Activated naive CD4-positive, alpha-beta T cell treated with anti-CD3 and anti-CD28 coated beads, Interleukin-2, amount 50 U/mL, for 72 hours (primary cell): ENCODE results near the gene CIPC. TPM values are rescaled to one million over a fixed set of nuclear protein-coding genes. Genes with fewer than 3 reads are reported as not detected.

Experiments
- ATAC-seq, 2 donors: fragments of 150-1000 bp; cut with Tn5 transposase; 2 replicates each; pipeline ENCODE4 v1.10.0; 2021; ENCODE audit warnings: mild to moderate bottlenecking in 2 of 2, moderate library complexity in 2 of 2
- DNase-seq, 2 donors: peaks; one replicate each; pipeline ENCODE4 v3.0.0; 2021 to 2022; ENCODE audit warnings: low spot score in 2 of 2
- H3K27ac Mint-ChIP-seq, 2 donors: one replicate each; pipeline ENCODE4 v1.8.0; 2022; ENCODE audit warnings: mild to moderate bottlenecking in 2 of 2, mixed read lengths in 2 of 2
- H3K36me3 Mint-ChIP-seq, 2 donors: one replicate each; pipeline ENCODE4 v1.8.0; 2022; ENCODE audit warnings: mixed read lengths in 2 of 2
- H3K9me3 Mint-ChIP-seq, 2 donors: one replicate each; pipeline ENCODE4 v1.8.0; 2022; ENCODE audit warnings: mixed read lengths in 2 of 2
- total RNA-seq, 2 donors: library from RNA; stranded (reverse); gene quantifications; one replicate each; pipeline ENCODE4 v1.2.3, GENCODE V29; 2022

The CIPC gene
- total RNA-seq = 1 to 10 TPM; 5.4 to 9.6 TPM

- H3K9me3 Mint-ChIP-seq = no peaks in the 10 kb centered on the region
- ATAC-seq = peak; percentile 91 to 93
- peak within 1 kb of the TSS; percentile 88 to 99 for H3K27ac Mint-ChIP-seq
Observed at GRCh38 chr14:77097700-77098528, at the start of gene CIPC. Gene CIPC, plus strand, starts transcription at chr14:77098258. Its CDS starts 7,451 bp downstream, at chr14:77105709.

GRCh38 chr14:77051116-77051515 lies 46.9 kb upstream of the CIPC start:
- H3K9me3 Mint-ChIP-seq = no peaks in the 10 kb centered on the region
- no peaks in the 10 kb centered on the region for H3K36me3 Mint-ChIP-seq
- DNase-seq (no peak), ATAC-seq (no peak)
- H3K27ac Mint-ChIP-seq = no peak overlapping the region

More at GRCh38 chr14:77097700-77098528, at the start of gene CIPC:
- DNase-seq = peak; percentile 98 to 99
- H3K36me3 Mint-ChIP-seq = peaks cover 5 to 7% of the 10 kb centered on the region in 2 donors

- ATAC-seq = peak; percentile 26 to 71
Observed at GRCh38 chr14:77052281-77053044, 45.6 kb upstream of the CIPC start.

GRCh38 chr14:77053046-77053841 lies 44.8 kb upstream of the CIPC start:
- Mint-ChIP-seq H3K27ac (peak overlapping the region in 1 of 2 donors; percentile 70), H3K36me3 (no peaks in the 10 kb centered on the region), H3K9me3 (no peaks in the 10 kb centered on the region)
- peak; percentile 80 to 83 for DNase-seq
- ATAC-seq = peak; percentile 79 to 95

More at GRCh38 chr14:77052281-77053044, 45.6 kb upstream of the CIPC start:
- DNase-seq = no peak
- H3K9me3 Mint-ChIP-seq = no peaks in the 10 kb centered on the region
- H3K27ac Mint-ChIP-seq = peak overlapping the region; percentile 65 to 70
- H3K36me3 Mint-ChIP-seq = no peaks in the 10 kb centered on the region

- Mint-ChIP-seq H3K36me3 (no peaks in the 10 kb centered on the region), H3K9me3 (no peaks in the 10 kb centered on the region), H3K27ac (peak overlapping the region in 1 of 2 donors; percentile 1)
- peak in 1 of 2 donors; percentile 53 for ATAC-seq
- no peak for DNase-seq
Observed at GRCh38 chr14:77055306-77055705, 42.8 kb upstream of the CIPC start.

- ATAC-seq = no peak
- no peak for DNase-seq
- Mint-ChIP-seq H3K9me3 (no peaks in the 10 kb centered on the region), H3K27ac (no peak overlapping the region), H3K36me3 (no peaks in the 10 kb centered on the region)
Observed at GRCh38 chr14:77055981-77056380, 42.1 kb upstream of the CIPC start.

GRCh38 chr14:77058117-77058516 lies 39.9 kb upstream of the CIPC start:
- H3K9me3 Mint-ChIP-seq = no peaks in the 10 kb centered on the region
- ATAC-seq (no peak), DNase-seq (no peak)
- no peak overlapping the region for H3K27ac Mint-ChIP-seq
- no peaks in the 10 kb centered on the region for H3K36me3 Mint-ChIP-seq

GRCh38 chr14:77058785-77059184 lies 39.3 kb upstream of the CIPC start:
- H3K9me3 Mint-ChIP-seq = no peaks in the 10 kb centered on the region
- no peak overlapping the region for H3K27ac Mint-ChIP-seq
- no peaks in the 10 kb centered on the region for H3K36me3 Mint-ChIP-seq
- DNase-seq = no peak
- no peak for ATAC-seq

GRCh38 chr14:77059276-77059915 lies 38.7 kb upstream of the CIPC start:
- Mint-ChIP-seq H3K9me3 (no peaks in the 10 kb centered on the region), H3K36me3 (no peaks in the 10 kb centered on the region), H3K27ac (no peak overlapping the region)
- no peak for DNase-seq
- peak in 1 of 2 donors; percentile 39 for ATAC-seq

- no peaks in the 10 kb centered on the region for H3K9me3 Mint-ChIP-seq
- no peak overlapping the region for H3K27ac Mint-ChIP-seq
- DNase-seq (no peak), ATAC-seq (no peak)
- no peaks in the 10 kb centered on the region for H3K36me3 Mint-ChIP-seq
Observed at GRCh38 chr14:77061630-77062257, 36.3 kb upstream of the CIPC start.

GRCh38 chr14:77062261-77062660 lies 35.8 kb upstream of the CIPC start:
- ATAC-seq (no peak), DNase-seq (no peak)
- Mint-ChIP-seq H3K9me3 (no peaks in the 10 kb centered on the region), H3K36me3 (no peaks in the 10 kb centered on the region), H3K27ac (no peak overlapping the region)

GRCh38 chr14:77063571-77064171 lies 34.4 kb upstream of the CIPC start:
- H3K9me3 Mint-ChIP-seq = no peaks in the 10 kb centered on the region
- no peaks in the 10 kb centered on the region for H3K36me3 Mint-ChIP-seq
- no peak overlapping the region for H3K27ac Mint-ChIP-seq
- DNase-seq = no peak
- ATAC-seq = no peak

- no peaks in the 10 kb centered on the region for H3K9me3 Mint-ChIP-seq
- no peaks in the 10 kb centered on the region for H3K36me3 Mint-ChIP-seq
- H3K27ac Mint-ChIP-seq = peak overlapping the region in 1 of 2 donors; percentile 53
- no peak for ATAC-seq
- DNase-seq = no peak
Observed at GRCh38 chr14:77064521-77065178, 33.4 kb upstream of the CIPC start.

GRCh38 chr14:77065851-77066577 lies 32.0 kb upstream of the CIPC start:
- ATAC-seq = no peak
- H3K27ac Mint-ChIP-seq = no peak overlapping the region
- no peaks in the 10 kb centered on the region for H3K36me3 Mint-ChIP-seq
- no peak for DNase-seq
- no peaks in the 10 kb centered on the region for H3K9me3 Mint-ChIP-seq
